M059J (cell line): ENCODE data around the gene CBFB. TPM values are rescaled to one million over a fixed set of nuclear protein-coding genes. Genes with fewer than 3 reads are reported as not detected.
"Not testable (repeated sequence)": the region's sequence is repeated elsewhere in the genome, so short reads cannot be mapped to it uniquely, and the experiment has no call there.

Experiments used
- DNase-seq: peaks from one replicate; pipeline ENCODE4 v3.0.0-alpha.2; 2012; ENCODE audit warnings: low read depth
- total RNA-seq: library from RNA; depleted of rRNA; stranded (reverse); fragments of >200 nt; shearing (Covaris generic); gene quantifications from 2 replicates; pipeline ENCODE4 v1.2.3, GENCODE V29; 2014

Gene CBFB
- total RNA-seq, 1 experiment from 2014 or later: 111 TPM

- DNase-seq: not testable (repeated sequence)
Observed at GRCh38 chr16:67041520-67041919, 12.6 kb downstream of the CBFB start.

DNA sequence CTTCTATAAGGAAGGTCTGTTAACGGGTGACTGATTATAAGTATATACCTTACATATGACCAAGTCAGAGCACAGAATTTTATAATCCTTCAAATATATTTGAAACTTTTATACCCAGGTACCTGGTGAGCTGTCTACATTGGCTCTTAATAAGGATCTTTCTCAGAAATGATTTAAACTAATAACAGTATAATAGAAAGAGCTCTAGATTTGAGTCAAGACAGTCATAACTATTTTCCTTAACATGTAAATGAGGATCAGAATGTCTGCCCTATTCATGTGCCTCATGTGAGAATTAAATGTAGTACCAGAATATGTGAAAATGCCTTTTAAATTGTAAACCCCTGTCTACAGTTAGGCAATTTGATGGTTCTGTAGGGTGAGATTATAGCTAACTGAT is 14.5 kb downstream of the CBFB start:
- no peak for DNase-seq

DNA sequence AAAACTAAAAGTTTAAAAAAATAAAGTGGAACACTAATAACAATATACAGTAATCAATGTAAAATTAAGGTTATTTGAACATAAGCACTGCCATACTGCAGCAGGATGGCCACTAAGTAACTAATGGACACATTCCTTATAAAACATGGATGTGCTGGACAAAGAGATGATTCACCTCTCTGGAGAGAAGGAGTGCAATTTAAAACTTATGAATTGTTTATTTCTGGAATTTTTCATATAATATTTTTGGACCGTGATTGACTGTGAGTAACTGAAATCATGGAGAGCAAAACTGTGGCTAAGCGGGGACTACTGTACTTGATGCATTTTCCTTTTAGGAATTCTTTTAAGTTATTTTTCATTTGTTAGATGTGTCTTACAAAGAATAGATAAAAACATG is 21.8 kb downstream of the CBFB start:
- no peak for DNase-seq

DNA sequence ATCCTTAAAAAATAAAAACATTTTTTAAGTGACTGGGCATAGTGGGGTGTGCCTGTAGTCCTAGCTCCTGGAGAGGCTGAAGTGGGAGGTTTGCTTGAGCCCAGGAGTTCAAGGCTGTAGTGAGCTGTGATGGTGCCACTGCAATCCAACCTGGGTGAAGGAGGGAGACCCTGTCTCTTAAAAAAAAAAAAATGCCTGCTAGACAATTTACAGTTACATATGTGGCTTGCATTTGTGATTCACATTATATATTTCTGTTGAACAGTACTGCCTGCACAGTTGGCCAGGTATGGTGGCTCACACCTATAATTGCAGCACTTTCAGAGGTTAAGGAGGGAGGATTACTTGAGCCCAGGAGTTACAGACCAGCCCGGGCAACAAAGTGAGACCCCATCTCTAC is 23.4 kb downstream of the CBFB start:
- no peak for DNase-seq

GRCh38 chr16:67053767-67054334 is 24.9 kb downstream of the CBFB start:
- DNase-seq: no peak

DNA sequence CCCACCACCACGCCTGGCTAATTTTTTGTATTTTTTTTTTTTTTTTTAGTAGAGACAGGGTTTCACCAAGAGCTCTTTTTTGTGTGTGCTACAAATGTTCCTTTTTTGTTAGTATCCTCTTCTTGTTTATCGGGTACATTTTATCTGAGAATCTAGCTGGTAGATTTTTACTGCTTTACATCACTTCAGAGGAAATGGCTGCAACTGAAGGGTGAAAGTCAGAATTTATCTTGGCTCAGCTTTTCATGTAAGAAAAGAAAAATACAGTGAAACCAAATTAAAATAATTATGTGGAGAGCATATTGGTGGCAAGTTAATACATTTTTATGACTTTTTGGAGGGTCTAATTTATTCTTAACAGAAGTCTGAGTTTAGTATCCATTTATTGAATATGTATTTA is 26.0 kb downstream of the CBFB start:
- no peak for DNase-seq

DNA sequence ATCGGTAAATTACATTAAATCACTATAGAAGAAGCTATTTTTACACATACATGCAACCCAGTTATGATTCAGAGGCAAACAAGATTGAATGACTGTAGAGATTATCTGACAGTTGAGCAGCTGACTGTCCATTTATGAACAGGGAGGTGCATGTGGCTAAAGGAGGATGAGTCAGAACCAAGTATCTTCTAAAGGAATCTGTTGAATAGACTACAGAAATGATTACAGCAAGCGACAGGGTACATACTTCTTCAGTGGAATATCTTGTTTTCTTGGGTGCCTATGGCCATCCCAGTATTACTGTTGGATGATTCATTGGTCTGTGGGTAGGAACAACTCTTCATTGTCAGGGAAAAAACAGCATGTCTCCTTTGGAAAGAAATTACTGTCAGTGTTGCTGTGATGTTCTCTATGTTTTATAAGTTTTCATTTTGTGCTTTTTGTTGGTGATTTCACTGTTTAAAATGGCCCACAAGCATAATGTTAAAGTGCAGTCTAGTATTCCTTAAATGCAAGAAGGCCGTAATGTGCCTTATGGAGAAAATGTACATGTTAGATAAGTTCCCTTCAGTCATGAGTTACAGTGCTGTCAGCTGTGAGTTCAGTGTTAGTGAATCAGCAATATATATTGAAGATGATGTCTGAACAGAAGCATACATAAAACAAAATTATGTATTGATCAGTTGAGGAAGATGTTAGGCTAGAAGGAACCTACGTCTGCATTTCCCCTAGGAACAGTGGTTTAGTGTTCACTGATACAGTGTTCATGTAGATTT is 27.0 kb downstream of the CBFB start:
- peak; percentile 96 for DNase-seq

- no peak for DNase-seq
Observed at GRCh38 chr16:67063008-67063407, 34.1 kb downstream of the CBFB start.

DNA sequence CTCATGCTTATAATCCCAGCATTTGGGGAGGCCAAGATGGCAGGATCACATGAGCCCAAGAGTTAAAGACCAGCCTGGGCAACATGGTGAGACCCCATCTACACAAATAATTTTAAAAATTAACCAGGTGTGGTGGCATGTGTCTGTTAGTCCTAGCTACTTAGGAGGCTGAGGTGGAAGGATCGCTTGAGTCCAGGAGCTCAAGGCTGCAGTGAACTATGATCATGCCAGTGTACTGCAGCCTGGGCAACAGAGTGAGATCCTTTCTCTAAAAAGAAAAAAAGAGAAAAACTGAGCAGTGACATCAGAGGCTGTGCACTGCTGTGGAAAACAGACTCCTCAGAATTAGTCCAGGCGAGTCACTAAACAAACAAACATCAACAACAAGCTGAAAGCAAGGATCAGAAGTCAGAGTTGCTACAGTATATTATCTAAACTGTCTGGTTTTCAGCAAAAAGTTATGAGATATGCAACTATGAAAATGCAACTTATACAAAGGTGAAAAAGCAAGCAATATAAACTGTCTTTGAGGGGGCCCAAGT is 39.3 kb downstream of the CBFB start:
- peak; percentile 40 for DNase-seq

- DNase-seq: no peak
Observed at GRCh38 chr16:67071476-67072048, 42.6 kb downstream of the CBFB start.

DNA sequence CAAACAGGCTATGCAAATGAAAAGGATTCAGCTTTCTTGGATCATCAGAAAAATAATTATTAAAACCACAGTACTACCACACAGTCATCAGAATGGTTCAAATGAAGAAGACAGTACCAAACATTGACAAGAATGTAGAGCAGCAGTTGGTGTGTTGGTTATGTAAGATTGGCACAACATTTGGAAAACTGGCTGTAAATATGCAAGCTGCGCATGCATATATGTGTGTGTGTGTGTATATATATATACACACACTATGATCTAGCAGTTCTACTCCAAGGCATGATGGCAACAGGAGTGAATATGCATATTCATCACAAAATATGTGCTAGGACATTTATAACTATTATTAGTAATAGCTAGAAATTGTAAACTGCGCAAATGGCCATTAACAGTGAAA is 46.4 kb downstream of the CBFB start:
- DNase-seq: no peak

DNA sequence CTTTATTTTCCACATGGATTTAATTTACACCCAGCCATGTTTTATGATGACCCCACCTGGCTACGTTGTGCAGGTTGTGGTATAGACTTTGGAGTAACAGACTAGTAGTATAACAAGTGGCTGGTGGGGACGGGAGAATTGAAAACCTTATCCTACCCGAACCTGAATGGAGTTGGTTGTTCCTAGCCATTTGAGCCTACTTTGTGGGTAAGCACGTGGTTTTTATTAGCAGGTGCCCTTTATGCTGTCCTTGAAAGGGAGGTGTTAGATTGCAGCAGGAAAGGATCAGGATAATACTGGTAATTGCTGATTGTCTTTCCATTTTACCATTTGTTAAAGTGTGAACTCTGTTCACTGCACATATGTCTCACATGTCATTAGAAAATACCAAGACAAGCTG is 48.9 kb downstream of the CBFB start:
- DNase-seq: no peak

DNA sequence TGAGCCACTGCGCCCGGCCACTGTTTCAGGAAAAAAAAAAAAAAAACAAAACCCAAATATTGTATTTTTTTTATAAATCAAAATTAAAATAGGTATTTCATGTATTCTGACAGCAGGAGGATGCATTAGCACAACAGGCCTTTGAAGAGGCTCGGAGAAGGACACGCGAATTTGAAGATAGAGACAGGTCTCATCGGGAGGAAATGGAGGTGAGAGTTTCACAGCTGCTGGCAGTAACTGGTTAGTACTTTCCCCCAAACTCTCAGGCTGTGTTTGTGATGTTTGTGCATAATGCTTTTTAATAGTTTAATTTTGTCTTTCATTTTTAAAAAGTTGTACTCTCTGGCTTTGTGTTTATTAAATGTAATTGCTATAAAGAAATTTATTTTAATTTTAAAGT is 53.2 kb downstream of the CBFB start:
- no peak for DNase-seq

DNA sequence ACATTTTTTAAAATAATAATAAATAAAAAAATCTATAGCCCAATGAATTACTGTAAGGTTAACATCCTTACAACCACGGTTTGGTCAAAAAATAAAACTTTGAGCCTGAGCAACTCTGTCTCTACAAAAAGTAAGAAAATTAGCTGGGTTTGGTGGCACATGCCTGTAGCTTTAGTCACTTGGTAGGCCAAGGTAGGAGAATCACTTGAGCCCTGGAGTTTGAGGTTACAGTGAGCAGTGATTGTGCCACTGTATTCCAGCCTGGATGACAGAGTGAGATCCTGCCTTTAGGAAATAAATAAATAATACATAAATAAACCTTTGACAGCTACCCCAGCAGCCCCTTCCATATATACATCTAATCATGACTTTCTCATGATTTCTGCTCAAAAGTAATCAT is 53.9 kb downstream of the CBFB start:
- DNase-seq: peak; percentile 63

GRCh38 chr16:67084345-67085028 is 55.5 kb downstream of the CBFB start:
- DNase-seq: no peak

GRCh38 chr16:67086822-67087221 is 57.9 kb downstream of the CBFB start:
- no peak for DNase-seq

DNA sequence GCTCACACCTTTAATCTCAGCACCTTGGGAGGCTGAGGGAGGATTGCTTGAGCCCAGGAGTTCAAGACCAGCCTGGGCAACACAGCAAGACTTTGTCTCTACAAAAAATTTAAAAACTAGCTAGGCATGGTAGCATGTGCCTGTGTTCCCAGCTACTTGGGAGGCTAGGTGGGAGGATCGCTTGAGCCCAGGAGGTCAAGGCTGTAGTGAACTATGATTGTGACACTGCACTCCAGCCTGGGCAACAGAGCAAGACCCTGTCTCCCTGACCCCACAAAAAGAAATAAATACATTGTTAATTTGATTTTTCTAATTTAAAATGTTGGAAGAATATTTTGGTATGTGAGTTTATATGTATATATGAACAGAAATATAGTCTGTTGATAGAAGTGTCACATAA is 58.3 kb downstream of the CBFB start:
- DNase-seq: no peak

GRCh38 chr16:67087803-67088202 is 58.9 kb downstream of the CBFB start:
- DNase-seq: no peak

GRCh38 chr16:67088551-67088950 is 59.6 kb downstream of the CBFB start:
- no peak for DNase-seq

GRCh38 chr16:67089101-67089500 is 60.2 kb downstream of the CBFB start:
- no peak for DNase-seq

DNA sequence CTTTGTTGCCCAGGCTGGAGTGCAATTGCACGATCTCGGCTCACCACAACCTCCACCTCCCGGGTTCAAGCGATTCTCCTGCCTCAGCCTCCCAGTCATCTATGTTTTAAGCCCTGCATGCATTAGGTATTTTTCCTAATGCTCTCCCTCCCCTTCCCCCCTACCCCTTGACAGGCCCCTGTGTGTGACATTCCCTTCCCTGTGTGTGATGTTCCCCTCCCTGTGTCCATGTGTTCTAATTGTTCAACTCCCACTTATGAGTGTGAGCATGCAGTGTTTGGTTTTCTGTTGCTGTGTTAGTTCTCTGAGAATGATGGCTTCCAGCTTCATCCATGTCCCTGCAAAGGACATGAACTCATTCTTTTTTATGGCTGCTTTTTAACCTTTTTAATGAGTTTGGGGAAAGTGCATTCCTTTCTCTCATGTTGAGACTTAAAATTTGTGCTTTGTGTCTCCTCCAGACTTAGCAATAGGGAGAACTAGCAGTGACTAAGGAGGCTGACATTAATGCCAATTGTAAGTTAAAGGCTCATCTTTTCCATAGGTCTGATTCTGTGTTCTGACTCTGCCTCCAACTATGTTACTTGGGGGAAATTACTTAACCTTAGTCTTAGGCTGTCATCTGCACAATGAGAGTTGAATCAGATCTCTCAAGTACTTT is 63.1 kb downstream of the CBFB start:
- DNase-seq: peak; percentile 26
